GM18526 (cell line): ENCODE measurements around the gene AMPH.

Experiments
- POLR2A ChIP-seq: IDR thresholded peaks from 3 replicates; pipeline ENCODE4 v1.6.1; 2011; ENCODE audit not compliant: insufficient read length; ENCODE audit errors: extremely low read depth

AMPH gene

GRCh38 chr7:38655833-38656774, 24.9 kb upstream of the AMPH start:
- no peak for TF ChIP-seq POLR2A

GRCh38 chr7:38637957-38638356, 6.8 kb upstream of the AMPH start:
- TF ChIP-seq POLR2A, result no peak

- no peak for TF ChIP-seq POLR2A
Measured at GRCh38 chr7:38632411-38632810, 1.2 kb upstream of the AMPH start.

GRCh38 chr7:38629651-38630510, 1.3 kb downstream of the AMPH start:
- no peak for TF ChIP-seq POLR2A

- TF ChIP-seq POLR2A, result no peak
Measured at GRCh38 chr7:38628630-38629385, 2.4 kb downstream of the AMPH start.

- TF ChIP-seq POLR2A, result no peak
Measured at GRCh38 chr7:38625866-38626265, 5.3 kb downstream of the AMPH start.

GRCh38 chr7:38615665-38616064, 15.5 kb downstream of the AMPH start:
- TF ChIP-seq POLR2A, result no peak

GRCh38 chr7:38607466-38607865, 23.7 kb downstream of the AMPH start:
- no peak for TF ChIP-seq POLR2A

GRCh38 chr7:38600741-38601140, 30.4 kb downstream of the AMPH start:
- no peak for TF ChIP-seq POLR2A

GRCh38 chr7:38594949-38595348, 36.2 kb downstream of the AMPH start:
- TF ChIP-seq POLR2A, result no peak

- TF ChIP-seq POLR2A, result no peak
Measured at GRCh38 chr7:38592737-38593288, 38.4 kb downstream of the AMPH start.

GRCh38 chr7:38585572-38586354, 45.4 kb downstream of the AMPH start:
- TF ChIP-seq POLR2A, result no peak

GRCh38 chr7:38584443-38585210, 46.5 kb downstream of the AMPH start:
- TF ChIP-seq POLR2A, result no peak
